H9 (cell line): ENCODE measurements around the gene MAPKAPK2. TPM values are rescaled to one million over a fixed set of nuclear protein-coding genes. Genes with fewer than 3 reads are reported as not detected.

Experiments
- DNase-seq: peaks from one replicate; pipeline ENCODE4 v3.0.0-alpha.2; 2017
- H2AFZ ChIP-seq: one replicate; pipeline ENCODE4 v1.6.1; 2013; ENCODE audit warnings: mild to moderate bottlenecking, low read length, control low read depth, moderate library complexity
- H2AK5ac ChIP-seq: 2 replicates; pipeline ENCODE4 v1.6.1; 2013; ENCODE audit warnings: low read length, control low read depth, mixed read lengths; ENCODE audit not compliant: insufficient read length
- H2BK120ac ChIP-seq: one replicate; pipeline ENCODE4 v1.6.1; 2013; ENCODE audit warnings: low read depth, mild to moderate bottlenecking, low read length, control low read depth, inconsistent platforms; ENCODE audit not compliant: poor library complexity, severe bottlenecking
- H2BK12ac ChIP-seq: 2 replicates; pipeline ENCODE4 v1.6.1; 2013; ENCODE audit warnings: low read length, control low read depth, mixed read lengths, low read depth; ENCODE audit not compliant: insufficient read length
- H2BK15ac ChIP-seq: 2 replicates; pipeline ENCODE4 v1.6.1; 2013; ENCODE audit warnings: low read depth, low read length, control low read depth
- H2BK20ac ChIP-seq: one replicate; pipeline ENCODE4 v1.6.1; 2013; ENCODE audit warnings: low read depth, mild to moderate bottlenecking, low read length, control low read depth, inconsistent platforms; ENCODE audit not compliant: poor library complexity, severe bottlenecking
- H2BK5ac ChIP-seq: 2 replicates; pipeline ENCODE4 v1.6.1; 2013; ENCODE audit warnings: low read length, control low read depth, mixed read lengths; ENCODE audit not compliant: insufficient read length
- H3K14ac ChIP-seq: 2 replicates; pipeline ENCODE4 v1.6.1; 2013; ENCODE audit warnings: low read length, control low read depth; ENCODE audit not compliant: insufficient read depth
- H3K18ac ChIP-seq: 2 replicates; pipeline ENCODE4 v1.6.1; 2013; ENCODE audit warnings: low read depth, mild to moderate bottlenecking, mixed read lengths, low read length, control low read depth; ENCODE audit not compliant: insufficient read length
- H3K23ac ChIP-seq: 2 replicates; pipeline ENCODE4 v1.6.1; 2013; ENCODE audit warnings: low read length, control low read depth, mixed read lengths, low read depth; ENCODE audit not compliant: insufficient read length
- H3K23me2 ChIP-seq: 2 replicates; pipeline ENCODE4 v1.6.1; 2013; ENCODE audit warnings: low read depth, mild to moderate bottlenecking, mixed read lengths, low read length, control low read depth; ENCODE audit not compliant: insufficient read length, poor library complexity, severe bottlenecking
- H3K27ac ChIP-seq: 2 replicates; pipeline ENCODE4 v1.5.1; 2013; ENCODE audit warnings: low read length, control low read depth, mixed read lengths, low read depth; ENCODE audit not compliant: insufficient read length
- H3K27me3 ChIP-seq: 2 replicates; pipeline ENCODE4 v1.6.1; 2013; ENCODE audit warnings: low read length, control low read depth, inconsistent platforms; ENCODE audit not compliant: insufficient read depth
- H3K4ac ChIP-seq: 2 replicates; pipeline ENCODE4 v1.6.1; 2013; ENCODE audit warnings: low read depth, mild to moderate bottlenecking, control low read depth, inconsistent platforms, low read length, moderate library complexity
- H3K4me1 ChIP-seq: 2 replicates; pipeline ENCODE4 v1.6.1; 2013; ENCODE audit warnings: low read length, control low read depth, inconsistent platforms; ENCODE audit not compliant: insufficient read depth
- H3K4me2 ChIP-seq: 2 replicates; pipeline ENCODE4 v1.6.1; 2013; ENCODE audit warnings: low read length, control low read depth, mixed read lengths; ENCODE audit not compliant: insufficient read length, insufficient read depth
- H3K56ac ChIP-seq: 2 replicates; pipeline ENCODE4 v1.6.1; 2013; ENCODE audit warnings: low read depth, mild to moderate bottlenecking, mixed read lengths, low read length, control low read depth; ENCODE audit not compliant: insufficient read length
- H3K79me1 ChIP-seq: 2 replicates; pipeline ENCODE4 v1.6.1; 2013; ENCODE audit warnings: low read depth, mild to moderate bottlenecking, moderate library complexity, low read length, control low read depth, inconsistent platforms; ENCODE audit not compliant: insufficient read depth, poor library complexity, severe bottlenecking
- H3K79me2 ChIP-seq: 2 replicates; pipeline ENCODE4 v1.6.1; 2013; ENCODE audit warnings: low read length, control low read depth, inconsistent platforms; ENCODE audit not compliant: insufficient read depth
- H3K9ac ChIP-seq: 2 replicates; pipeline ENCODE4 v1.6.1; 2013; ENCODE audit warnings: low read length, control low read depth, mixed read lengths; ENCODE audit not compliant: insufficient read length; ENCODE audit errors: extremely low read depth
- H3K9me3 ChIP-seq: one replicate; pipeline ENCODE4 v1.6.1; 2013; ENCODE audit warnings: low read depth, low read length, inconsistent platforms; ENCODE audit not compliant: control insufficient read depth
- H3T11ph ChIP-seq: one replicate; pipeline ENCODE4 v1.6.1; 2013; ENCODE audit warnings: mild to moderate bottlenecking, low read length, control low read depth, inconsistent platforms
- H4K20me1 ChIP-seq: one replicate; pipeline ENCODE4 v1.6.1; 2013; ENCODE audit not compliant: control insufficient read depth, insufficient read length, insufficient read depth
- H4K5ac ChIP-seq: 2 replicates; pipeline ENCODE4 v1.6.1; 2013; ENCODE audit warnings: low read depth, mild to moderate bottlenecking, mixed read lengths, low read length, control low read depth; ENCODE audit not compliant: insufficient read length
- H4K8ac ChIP-seq: replicated peaks from 2 replicates; pipeline ENCODE4 v1.6.1; 2013; ENCODE audit warnings: low read length, control low read depth, mixed read lengths, low read depth; ENCODE audit not compliant: insufficient read length
- H4K91ac ChIP-seq: 2 replicates; pipeline ENCODE4 v1.6.1; 2013; ENCODE audit warnings: low read depth, mild to moderate bottlenecking, moderate library complexity, mixed read lengths, low read length, control low read depth; ENCODE audit not compliant: insufficient read length
- H3K27ac Mint-ChIP-seq, 3 experiments: 2 replicates in 2 of 3; 3 replicates in 1 of 3; pipeline ENCODE4 v1.8.0; 2020 to 2021; ENCODE audit warnings: mixed read lengths in 3 of 3, mild to moderate bottlenecking in 1 of 3, moderate library complexity in 1 of 3
- H3K27me3 Mint-ChIP-seq: 2 replicates; pipeline ENCODE4 v1.8.0; 2021; ENCODE audit warnings: low read depth, mild to moderate bottlenecking, moderate library complexity, mixed read lengths
- H3K36me3 Mint-ChIP-seq, 3 experiments: 2 replicates in 2 of 3; 3 replicates in 1 of 3; pipeline ENCODE4 v1.8.0; 2020 to 2021; ENCODE audit warnings: low read depth in 3 of 3, mixed read lengths in 3 of 3; ENCODE audit not compliant: insufficient read depth in 1 of 3
- H3K4me1 Mint-ChIP-seq, 2 experiments: 2 replicates each; pipeline ENCODE4 v1.8.0; 2020; ENCODE audit warnings: mixed read lengths in 2 of 2
- H3K4me3 Mint-ChIP-seq, 2 experiments: 2 replicates in 1 of 2; 3 replicates in 1 of 2; pipeline ENCODE4 v1.8.0; 2020 to 2021; ENCODE audit warnings: mild to moderate bottlenecking in 2 of 2, mixed read lengths in 2 of 2, moderate library complexity in 1 of 2
- H3K9me3 Mint-ChIP-seq, 2 experiments: 2 replicates in 1 of 2; 3 replicates in 1 of 2; pipeline ENCODE4 v1.8.0; 2020; ENCODE audit warnings: mild to moderate bottlenecking in 2 of 2, mixed read lengths in 2 of 2, moderate library complexity in 1 of 2
- WGBS: extraction: QIAGEN DNeasy Blood & Tissue Kit; methylation state at CpG from one replicate; pipeline ENCODE4 v1.1.7; 2013; ENCODE audit warnings: missing lambda C conversion rate, low lambda C conversion rate, mixed read lengths; ENCODE audit not compliant: insufficient read length; ENCODE audit errors: extremely low coverage; 5-methylcytosine and 5-hydroxymethylcytosine counted together
- total RNA-seq: library from RNA; stranded (reverse); gene quantifications from 2 replicates; pipeline ENCODE4 v1.2.1, GENCODE V29; 2021
- TF ChIP-seq, protein P1 (sequence below): fragments of 200-600 bp; sonication (generic); conservative IDR thresholded peaks from 3 replicates; pipeline ENCODE4 v1.8.0; 2021; ENCODE audit warnings: antibody characterized with exemption, mild to moderate bottlenecking

Gene MAPKAPK2
- total RNA-seq, 1 experiment from 2014 or later = 50.1 TPM

DNA sequence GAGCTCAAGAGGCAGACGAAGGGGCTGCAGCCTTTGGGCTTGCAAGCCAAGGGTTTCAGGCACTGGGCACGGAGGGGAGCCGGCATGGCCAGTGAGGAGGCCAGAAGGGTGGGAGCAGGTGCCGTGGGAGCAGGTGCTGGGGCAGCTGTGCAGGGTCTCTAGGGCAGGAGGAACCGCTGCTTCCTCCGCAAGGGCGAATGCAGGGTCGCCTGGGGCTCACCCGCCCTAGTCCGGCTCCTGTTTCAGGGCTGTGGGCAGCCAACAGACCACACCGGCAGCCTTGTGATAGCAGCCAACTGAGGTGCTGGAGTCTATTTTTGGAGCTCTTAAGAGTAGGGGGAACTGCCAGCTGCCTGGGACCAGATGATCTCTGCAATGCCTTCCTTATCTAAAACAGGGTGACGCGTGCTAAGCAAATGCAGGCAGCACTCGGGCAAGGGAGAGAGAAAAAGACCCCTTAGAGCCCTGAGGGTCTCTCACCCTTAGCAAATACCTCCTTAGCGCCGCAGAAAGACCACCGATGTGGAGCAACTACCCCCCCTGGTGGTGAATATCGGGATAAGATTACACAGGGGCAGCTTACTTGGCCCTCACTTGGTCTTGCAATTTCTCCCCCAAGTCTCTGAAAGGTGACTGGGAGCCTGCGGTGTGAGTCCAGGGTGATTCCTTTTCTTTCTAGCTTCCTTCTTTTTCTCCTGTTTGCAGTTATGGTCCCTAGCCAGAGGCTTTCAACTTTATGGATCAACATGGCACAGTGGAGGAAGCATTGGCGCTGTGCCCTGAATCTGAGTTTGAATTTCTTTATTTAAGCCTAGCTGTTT is 20.7 kb upstream of the MAPKAPK2 start:
- H2BK120ac ChIP-seq = no peak overlapping the region
- Mint-ChIP-seq H3K36me3 (no peaks in the 10 kb centered on the region), H3K4me1 (peaks cover 4 to 9% of the 10 kb centered on the region in 2 experiments; a peak in 2 of 4 replicates), H3K9me3 (no peaks in the 10 kb centered on the region), H3K27me3 (peaks cover 68% of the 10 kb centered on the region), H3K4me3 (peak overlapping the region; percentile 37 to 67; a peak in 4 of 5 replicates), H3K27ac (no peak overlapping the region)
- WGBS = no CpG with 5 or more reads among the region's 20 CpGs
- peak overlapping the region; percentile 64 for H3K4me2 ChIP-seq
- no peak overlapping the region for H2BK20ac ChIP-seq
- no peak overlapping the region for H3K27ac ChIP-seq
- TF ChIP-seq, protein P1, sequence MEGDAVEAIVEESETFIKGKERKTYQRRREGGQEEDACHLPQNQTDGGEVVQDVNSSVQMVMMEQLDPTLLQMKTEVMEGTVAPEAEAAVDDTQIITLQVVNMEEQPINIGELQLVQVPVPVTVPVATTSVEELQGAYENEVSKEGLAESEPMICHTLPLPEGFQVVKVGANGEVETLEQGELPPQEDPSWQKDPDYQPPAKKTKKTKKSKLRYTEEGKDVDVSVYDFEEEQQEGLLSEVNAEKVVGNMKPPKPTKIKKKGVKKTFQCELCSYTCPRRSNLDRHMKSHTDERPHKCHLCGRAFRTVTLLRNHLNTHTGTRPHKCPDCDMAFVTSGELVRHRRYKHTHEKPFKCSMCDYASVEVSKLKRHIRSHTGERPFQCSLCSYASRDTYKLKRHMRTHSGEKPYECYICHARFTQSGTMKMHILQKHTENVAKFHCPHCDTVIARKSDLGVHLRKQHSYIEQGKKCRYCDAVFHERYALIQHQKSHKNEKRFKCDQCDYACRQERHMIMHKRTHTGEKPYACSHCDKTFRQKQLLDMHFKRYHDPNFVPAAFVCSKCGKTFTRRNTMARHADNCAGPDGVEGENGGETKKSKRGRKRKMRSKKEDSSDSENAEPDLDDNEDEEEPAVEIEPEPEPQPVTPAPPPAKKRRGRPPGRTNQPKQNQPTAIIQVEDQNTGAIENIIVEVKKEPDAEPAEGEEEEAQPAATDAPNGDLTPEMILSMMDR = peak; percentile 94
- H3K79me2 ChIP-seq = no peaks in the 10 kb centered on the region
- H3K27me3 ChIP-seq = peaks cover 5% of the 10 kb centered on the region; the same call in 1 of the 2 replicates
- no peak overlapping the region for H2AK5ac ChIP-seq
- H3K4me1 ChIP-seq = no peaks in the 10 kb centered on the region
- H4K5ac ChIP-seq = no peak overlapping the region
- H4K8ac ChIP-seq = no peak overlapping the region
- no peak overlapping the region for H3K9ac ChIP-seq
- H3K18ac ChIP-seq = no peak overlapping the region
- no peak overlapping the region for H2AFZ ChIP-seq
- no peak overlapping the region for H3T11ph ChIP-seq
- no peak overlapping the region for H4K91ac ChIP-seq
- no peak overlapping the region for H2BK5ac ChIP-seq
- H3K56ac ChIP-seq = no peak overlapping the region
- no peaks in the 10 kb centered on the region for H4K20me1 ChIP-seq
- peak; percentile 85 for DNase-seq
- no peak overlapping the region for H2BK12ac ChIP-seq
- H3K14ac ChIP-seq = no peak overlapping the region
- H3K23me2 ChIP-seq = peaks cover 3% of the 10 kb centered on the region
- H2BK15ac ChIP-seq = no peak overlapping the region; the same call in 1 of the 2 replicates
- H3K79me1 ChIP-seq = no peaks in the 10 kb centered on the region
- no peak overlapping the region for H3K4ac ChIP-seq
- no peak overlapping the region for H3K23ac ChIP-seq
- no peaks in the 10 kb centered on the region for H3K9me3 ChIP-seq
